HCT116 (cell line): ENCODE data around the gene CSHL1. TPM values are rescaled to one million over a fixed set of nuclear protein-coding genes. Genes with fewer than 3 reads are reported as not detected.

Experiments used
- ATAC-seq: fragments of 200-7000 bp; cut with Tn5 transposase; 2 replicates; pipeline ENCODE4 v1.9.1; 2020; ENCODE audit warnings: mild to moderate bottlenecking, moderate library complexity
- BruUV-seq: library from RNA; stranded (reverse); fragments of 400-500 nt; replicated peaks from 2 replicates; lab custom pipeline; 2021; lab: Mats Ljungman, UMichigan
- CTCF ChIA-PET: fragments of 300-600 bp; sonication (Branson Sonifier 250); formaldehyde crosslinking; loops from one replicate; lab custom pipeline; 2021; ENCODE audit warnings: antibody characterized with exemption; lab: Charles Lee
- POLR2A ChIA-PET: fragments of 300-600, 350-600 bp; sonication (Branson Sonifier 250); formaldehyde crosslinking; loops from one replicate; lab custom pipeline; 2021; ENCODE audit warnings: antibody characterized with exemption; lab: Charles Lee
- RAD21 ChIA-PET, 2 experiments: fragments of 300-600 bp; sonication (Branson Sonifier 250); formaldehyde crosslinking; loops; one replicate each; lab custom pipeline; 2023; ENCODE audit warnings: low total read pairs in 2 of 2; ENCODE audit not compliant: uncharacterized antibody in 2 of 2, unreplicated experiment in 2 of 2, low non-redundant PET in 1 of 2; lab: Charles Lee
- DNase-seq: peaks from one replicate; pipeline ENCODE4 v3.0.0-alpha.2; 2010; ENCODE audit warnings: low read depth, low spot score
- H2AFZ ChIP-seq: fragments of 200-600 bp; shearing (Covaris generic), sonication (generic); 2 replicates; pipeline ENCODE4 v1.6.1; 2017; ENCODE audit warnings: low read depth, mixed run types, mixed read lengths, antibody characterized with exemption, low read length; ENCODE audit not compliant: poor library complexity, severe bottlenecking
- H3K27ac ChIP-seq: 2 replicates; pipeline ENCODE4 v1.5.1; 2012; ENCODE audit warnings: low read depth, low read length
- H3K27me3 ChIP-seq: fragments of 200-600 bp; sonication (generic); 2 replicates; pipeline ENCODE4 v1.6.1; 2016; ENCODE audit warnings: mixed run types, low read length, mixed read lengths; ENCODE audit not compliant: insufficient read depth
- H3K36me3 ChIP-seq, 2 experiments: fragments of 200-500 bp in 1 of 2; fragments of 200-600 bp in 1 of 2; sonication (Bioruptor generic) in 1 of 2; sonication (generic) in 1 of 2; 2 replicates each; pipeline versions ENCODE4 v1.5.1 to v1.6.1; 2014 to 2016; ENCODE audit warnings: low read length in 2 of 2, inconsistent platforms in 1 of 2, mixed read lengths in 1 of 2, mixed run types in 1 of 2; ENCODE audit not compliant: insufficient read depth in 2 of 2, control insufficient read depth in 1 of 2
- H3K4me1 ChIP-seq, 2 experiments: fragments of 200-600 bp in 1 of 2; sonication (generic) in 1 of 2; 2 replicates each; pipeline versions ENCODE4 v1.5.1 to v1.6.1; 2012 to 2017; ENCODE audit warnings: low read length in 2 of 2, inconsistent platforms in 1 of 2, mild to moderate bottlenecking in 1 of 2, mixed read lengths in 1 of 2, mixed run types in 1 of 2, moderate library complexity in 1 of 2; ENCODE audit not compliant: insufficient read depth in 2 of 2, control insufficient read depth in 1 of 2
- H3K4me2 ChIP-seq: fragments of 200-600 bp; sonication (generic); 2 replicates; pipeline ENCODE4 v1.6.1; 2017; ENCODE audit warnings: mixed run types, low read length, mixed read lengths
- H3K4me3 ChIP-seq, 2 experiments: fragments of 200-600 bp in 1 of 2; sonication (generic) in 1 of 2; replicated peaks in 1 of 2; 2 replicates each; pipeline ENCODE4 v1.5.1; 2011 to 2016; ENCODE audit warnings: low read length in 2 of 2, control low read depth in 1 of 2, low read depth in 1 of 2, mild to moderate bottlenecking in 1 of 2, mixed read lengths in 1 of 2, mixed run types in 1 of 2
- H3K79me2 ChIP-seq: fragments of 200-600 bp; sonication (generic); 2 replicates; pipeline ENCODE4 v1.6.1; 2017; ENCODE audit warnings: mild to moderate bottlenecking, mixed run types, low read length, moderate library complexity, mixed read lengths; ENCODE audit not compliant: insufficient read depth
- H3K9ac ChIP-seq: fragments of 200-600 bp; sonication (generic); 2 replicates; pipeline ENCODE4 v1.6.1; 2016; ENCODE audit warnings: low read length, mixed read lengths
- H3K9me2 ChIP-seq: fragments of 200-600 bp; sonication (generic), shearing (Covaris generic); 2 replicates; pipeline ENCODE4 v1.6.1; 2017; ENCODE audit warnings: mixed run types, mild to moderate bottlenecking, moderate library complexity; ENCODE audit not compliant: insufficient read depth
- H3K9me3 ChIP-seq, 2 experiments: fragments of 200-500 bp in 1 of 2; fragments of 200-600 bp in 1 of 2; sonication (Bioruptor generic) in 1 of 2; sonication (generic) in 1 of 2; 2 replicates each; pipeline ENCODE4 v1.6.1; 2014 to 2017; ENCODE audit warnings: low read length in 2 of 2, mixed read lengths in 2 of 2, inconsistent platforms in 1 of 2, low read depth in 1 of 2, mild to moderate bottlenecking in 1 of 2, mixed run types in 1 of 2, moderate library complexity in 1 of 2; ENCODE audit not compliant: control insufficient read depth in 1 of 2, insufficient read depth in 1 of 2
- H4K20me1 ChIP-seq: fragments of 200-600 bp; sonication (generic), shearing (Covaris generic); 2 replicates; pipeline ENCODE4 v1.6.1; 2017; ENCODE audit warnings: mixed run types, mild to moderate bottlenecking, moderate library complexity; ENCODE audit not compliant: insufficient read depth
- CBX3 ChIP-seq: IDR thresholded peaks from 2 replicates; pipeline ENCODE4 v1.6.1; 2012; ENCODE audit warnings: low read depth
- CEBPB ChIP-seq: IDR thresholded peaks from 2 replicates; pipeline ENCODE4 v1.6.1; 2012; ENCODE audit warnings: low read depth
- EZH2phosphoT487 ChIP-seq: fragments of 200-600 bp; IDR thresholded peaks from 2 replicates; pipeline ENCODE4 v1.6.1; 2018; ENCODE audit warnings: antibody characterized with exemption, borderline replicate concordance
- FOSL1 ChIP-seq: IDR thresholded peaks from 2 replicates; pipeline ENCODE4 v1.6.1; 2012; ENCODE audit warnings: low read depth
- JUND ChIP-seq: IDR thresholded peaks from 2 replicates; pipeline ENCODE4 v1.6.1; 2012
- RAD21 ChIP-seq: IDR thresholded peaks from 2 replicates; pipeline ENCODE4 v1.6.1; 2012; ENCODE audit warnings: low read depth, mild to moderate bottlenecking
- SIN3A ChIP-seq: IDR thresholded peaks from 2 replicates; pipeline ENCODE4 v1.6.1; 2012; ENCODE audit warnings: low read depth
- SP1 ChIP-seq: IDR thresholded peaks from 2 replicates; pipeline ENCODE4 v1.6.1; 2012; ENCODE audit warnings: low read depth
- SRF ChIP-seq: IDR thresholded peaks from 2 replicates; pipeline ENCODE4 v1.6.1; 2012; ENCODE audit warnings: low read depth
- TCF7L2 ChIP-seq: IDR thresholded peaks from 2 replicates; pipeline ENCODE4 v1.7.0; 2011; ENCODE audit warnings: borderline replicate concordance, inconsistent platforms; ENCODE audit not compliant: insufficient read depth, insufficient read length; ENCODE audit errors: extremely low read depth
- YY1 ChIP-seq: IDR thresholded peaks from 2 replicates; pipeline ENCODE4 v1.6.1; 2011; ENCODE audit warnings: low read length, low read depth, moderate library complexity, mild to moderate bottlenecking; ENCODE audit not compliant: insufficient replicate concordance; ENCODE audit errors: extremely low read depth
- ZFX ChIP-seq: fragments of 450-650 bp; IDR thresholded peaks from 2 replicates; pipeline ENCODE4 v1.6.1; 2017
- ZNF274 ChIP-seq: fragments of 200-500 bp; sonication (Bioruptor generic); IDR thresholded peaks from 2 replicates; pipeline ENCODE4 v1.6.1; 2014; ENCODE audit warnings: mild to moderate bottlenecking, low read depth, low read length, inconsistent platforms
- intact Hi-C: fragments of 100-400 bp; cut with micrococcal nuclease; formaldehyde crosslinking; loops from 2 replicates; pipeline ENCODE4 v1.10.0; 2022
- total RNA-seq: library from RNA; stranded (reverse); gene quantifications from one replicate; pipeline ENCODE4 v1.2.1, GENCODE V29; 2021; ENCODE audit not compliant: unreplicated experiment
- TF ChIP-seq, protein P1 (sequence below): IDR thresholded peaks from 2 replicates; pipeline ENCODE4 v1.6.1; 2012; ENCODE audit warnings: low read depth
- TF ChIP-seq, protein P2 (sequence below): IDR thresholded peaks from 2 replicates; pipeline ENCODE4 v1.6.1; 2012
- TF ChIP-seq, protein P3 (sequence below): IDR thresholded peaks from 2 replicates; pipeline ENCODE4 v1.6.1; 2011; ENCODE audit warnings: mild to moderate bottlenecking, low read length, moderate library complexity; ENCODE audit not compliant: insufficient replicate concordance; ENCODE audit errors: extremely low read depth
- TF ChIP-seq, protein P4 (sequence below): IDR thresholded peaks from 2 replicates; pipeline ENCODE4 v1.6.1; 2012

Gene CSHL1
- total RNA-seq, 1 experiment from 2014 or later, result not detected

DNA sequence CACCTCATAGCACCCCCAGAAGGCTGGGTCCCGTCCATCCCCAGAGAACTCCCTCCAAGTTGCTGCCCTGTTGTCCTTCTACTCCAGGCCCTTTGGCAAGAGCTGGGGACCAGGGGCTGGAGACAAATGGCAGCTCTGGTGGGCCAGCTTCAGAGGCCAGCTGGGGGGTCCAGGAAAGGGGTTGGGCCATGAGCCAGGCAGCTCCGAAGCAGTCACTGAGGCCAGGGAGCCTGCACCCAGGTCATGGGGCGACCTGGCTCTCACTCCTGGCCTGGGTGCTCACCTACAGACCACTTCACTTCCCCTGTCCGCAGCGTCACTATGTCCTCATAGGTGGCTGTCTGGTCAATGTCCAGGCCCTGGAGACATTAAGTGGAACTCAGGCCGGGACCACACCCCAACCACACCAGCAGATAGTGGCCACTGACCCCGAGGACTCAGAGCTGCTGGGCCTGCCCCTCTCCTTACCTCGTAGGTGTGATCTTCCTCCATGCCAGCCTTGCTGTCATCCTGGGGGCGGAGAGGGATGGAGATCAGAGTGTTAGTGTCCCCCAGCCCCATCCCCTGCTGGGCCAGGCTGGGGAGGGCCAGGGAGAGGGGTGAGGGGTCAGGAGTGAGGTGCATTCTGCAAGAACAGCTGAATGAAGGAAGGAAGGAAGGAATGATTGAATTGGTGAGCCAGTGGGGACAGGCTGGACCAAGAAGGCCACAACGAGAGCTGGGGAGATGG, 18.1 kb upstream of the CSHL1 start:
- H3K9ac ChIP-seq, result no peak overlapping the region
- ChIA-PET RAD21 (no interaction called here), CTCF (interaction anchor here (0.7 to 1.7 kb wide), 3 partner anchors 9 to 23 kb away, joined by 4 to 5 read pairs (median 4); no protein-coding TSS in a partner anchor), POLR2A (no interaction called here)
- H3K4me3 ChIP-seq, result no peak overlapping the region
- no peaks in the 10 kb centered on the region for H3K9me2 ChIP-seq
- H4K20me1 ChIP-seq, result no peaks in the 10 kb centered on the region
- no peak overlapping the region for H3K27ac ChIP-seq
- no peaks in the 10 kb centered on the region for H3K79me2 ChIP-seq
- H3K4me2 ChIP-seq, result no peak overlapping the region
- no peaks in the 10 kb centered on the region for H3K9me3 ChIP-seq
- peaks cover 0 to 11% of the 10 kb centered on the region in 2 experiments; a peak in 3 of 4 replicates for H3K4me1 ChIP-seq
- no peak overlapping the region for H2AFZ ChIP-seq
- TF ChIP-seq FOSL1, result no peak
- no peak for TF ChIP-seq YY1
- TF ChIP-seq CEBPB, result no peak
- TF ChIP-seq, protein P1, sequence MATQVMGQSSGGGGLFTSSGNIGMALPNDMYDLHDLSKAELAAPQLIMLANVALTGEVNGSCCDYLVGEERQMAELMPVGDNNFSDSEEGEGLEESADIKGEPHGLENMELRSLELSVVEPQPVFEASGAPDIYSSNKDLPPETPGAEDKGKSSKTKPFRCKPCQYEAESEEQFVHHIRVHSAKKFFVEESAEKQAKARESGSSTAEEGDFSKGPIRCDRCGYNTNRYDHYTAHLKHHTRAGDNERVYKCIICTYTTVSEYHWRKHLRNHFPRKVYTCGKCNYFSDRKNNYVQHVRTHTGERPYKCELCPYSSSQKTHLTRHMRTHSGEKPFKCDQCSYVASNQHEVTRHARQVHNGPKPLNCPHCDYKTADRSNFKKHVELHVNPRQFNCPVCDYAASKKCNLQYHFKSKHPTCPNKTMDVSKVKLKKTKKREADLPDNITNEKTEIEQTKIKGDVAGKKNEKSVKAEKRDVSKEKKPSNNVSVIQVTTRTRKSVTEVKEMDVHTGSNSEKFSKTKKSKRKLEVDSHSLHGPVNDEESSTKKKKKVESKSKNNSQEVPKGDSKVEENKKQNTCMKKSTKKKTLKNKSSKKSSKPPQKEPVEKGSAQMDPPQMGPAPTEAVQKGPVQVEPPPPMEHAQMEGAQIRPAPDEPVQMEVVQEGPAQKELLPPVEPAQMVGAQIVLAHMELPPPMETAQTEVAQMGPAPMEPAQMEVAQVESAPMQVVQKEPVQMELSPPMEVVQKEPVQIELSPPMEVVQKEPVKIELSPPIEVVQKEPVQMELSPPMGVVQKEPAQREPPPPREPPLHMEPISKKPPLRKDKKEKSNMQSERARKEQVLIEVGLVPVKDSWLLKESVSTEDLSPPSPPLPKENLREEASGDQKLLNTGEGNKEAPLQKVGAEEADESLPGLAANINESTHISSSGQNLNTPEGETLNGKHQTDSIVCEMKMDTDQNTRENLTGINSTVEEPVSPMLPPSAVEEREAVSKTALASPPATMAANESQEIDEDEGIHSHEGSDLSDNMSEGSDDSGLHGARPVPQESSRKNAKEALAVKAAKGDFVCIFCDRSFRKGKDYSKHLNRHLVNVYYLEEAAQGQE, result no peak
- no peak for TF ChIP-seq SIN3A
- TF ChIP-seq ZNF274, result no peak
- TF ChIP-seq SRF, result no peak
- TF ChIP-seq JUND, result no peak
- no peak for TF ChIP-seq TCF7L2
- TF ChIP-seq, protein P2, sequence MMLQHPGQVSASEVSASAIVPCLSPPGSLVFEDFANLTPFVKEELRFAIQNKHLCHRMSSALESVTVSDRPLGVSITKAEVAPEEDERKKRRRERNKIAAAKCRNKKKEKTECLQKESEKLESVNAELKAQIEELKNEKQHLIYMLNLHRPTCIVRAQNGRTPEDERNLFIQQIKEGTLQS, result no peak
- TF ChIP-seq EZH2phosphoT487, result no peak
- TF ChIP-seq RAD21, result no peak
- no peak for TF ChIP-seq ZFX
- TF ChIP-seq, protein P3, sequence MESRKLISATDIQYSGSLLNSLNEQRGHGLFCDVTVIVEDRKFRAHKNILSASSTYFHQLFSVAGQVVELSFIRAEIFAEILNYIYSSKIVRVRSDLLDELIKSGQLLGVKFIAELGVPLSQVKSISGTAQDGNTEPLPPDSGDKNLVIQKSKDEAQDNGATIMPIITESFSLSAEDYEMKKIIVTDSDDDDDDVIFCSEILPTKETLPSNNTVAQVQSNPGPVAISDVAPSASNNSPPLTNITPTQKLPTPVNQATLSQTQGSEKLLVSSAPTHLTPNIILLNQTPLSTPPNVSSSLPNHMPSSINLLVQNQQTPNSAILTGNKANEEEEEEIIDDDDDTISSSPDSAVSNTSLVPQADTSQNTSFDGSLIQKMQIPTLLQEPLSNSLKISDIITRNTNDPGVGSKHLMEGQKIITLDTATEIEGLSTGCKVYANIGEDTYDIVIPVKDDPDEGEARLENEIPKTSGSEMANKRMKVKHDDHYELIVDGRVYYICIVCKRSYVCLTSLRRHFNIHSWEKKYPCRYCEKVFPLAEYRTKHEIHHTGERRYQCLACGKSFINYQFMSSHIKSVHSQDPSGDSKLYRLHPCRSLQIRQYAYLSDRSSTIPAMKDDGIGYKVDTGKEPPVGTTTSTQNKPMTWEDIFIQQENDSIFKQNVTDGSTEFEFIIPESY, result no peak
- TF ChIP-seq CBX3, result no peak
- TF ChIP-seq, protein P4, sequence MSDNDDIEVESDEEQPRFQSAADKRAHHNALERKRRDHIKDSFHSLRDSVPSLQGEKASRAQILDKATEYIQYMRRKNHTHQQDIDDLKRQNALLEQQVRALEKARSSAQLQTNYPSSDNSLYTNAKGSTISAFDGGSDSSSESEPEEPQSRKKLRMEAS, result no peak
- TF ChIP-seq SP1, result no peak
- H3K36me3 ChIP-seq, result no peaks in the 10 kb centered on the region
- intact Hi-C loops, result no loop called here
- ATAC-seq (no peak), DNase-seq (no peak)
- H3K27me3 ChIP-seq, result no peaks in the 10 kb centered on the region
- no TSS peak for BruUV-seq
